ENCODE measurements around the gene CCDC126.

The CCDC126 gene

GRCh38 chr7:23693224-23693623, 96.0 kb downstream of the CCDC126 start:
- TF ChIP-seq, protein P1, sequence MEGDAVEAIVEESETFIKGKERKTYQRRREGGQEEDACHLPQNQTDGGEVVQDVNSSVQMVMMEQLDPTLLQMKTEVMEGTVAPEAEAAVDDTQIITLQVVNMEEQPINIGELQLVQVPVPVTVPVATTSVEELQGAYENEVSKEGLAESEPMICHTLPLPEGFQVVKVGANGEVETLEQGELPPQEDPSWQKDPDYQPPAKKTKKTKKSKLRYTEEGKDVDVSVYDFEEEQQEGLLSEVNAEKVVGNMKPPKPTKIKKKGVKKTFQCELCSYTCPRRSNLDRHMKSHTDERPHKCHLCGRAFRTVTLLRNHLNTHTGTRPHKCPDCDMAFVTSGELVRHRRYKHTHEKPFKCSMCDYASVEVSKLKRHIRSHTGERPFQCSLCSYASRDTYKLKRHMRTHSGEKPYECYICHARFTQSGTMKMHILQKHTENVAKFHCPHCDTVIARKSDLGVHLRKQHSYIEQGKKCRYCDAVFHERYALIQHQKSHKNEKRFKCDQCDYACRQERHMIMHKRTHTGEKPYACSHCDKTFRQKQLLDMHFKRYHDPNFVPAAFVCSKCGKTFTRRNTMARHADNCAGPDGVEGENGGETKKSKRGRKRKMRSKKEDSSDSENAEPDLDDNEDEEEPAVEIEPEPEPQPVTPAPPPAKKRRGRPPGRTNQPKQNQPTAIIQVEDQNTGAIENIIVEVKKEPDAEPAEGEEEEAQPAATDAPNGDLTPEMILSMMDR (IDR thresholded peaks at IDR 0.05; ENCODE audit: control insufficient read depth, extremely low read depth, insufficient read depth) = no peak
- DNase-seq (ENCODE audit: low read depth) = no peak
- H3K4me3 ChIP-seq (ENCODE audit: low read depth, low read length) = no peak overlapping the region

Measured in LNCaP clone FGC (cell line).